WTC11 (cell line): ENCODE results near the gene NTF3. TPM values are rescaled to one million over a fixed set of nuclear protein-coding genes. Genes with fewer than 3 reads are reported as not detected.

ENCODE experiments used
- ATAC-seq: fragments of 200-7000 bp; cut with Tn5 transposase; 2 replicates; pipeline ENCODE4 v1.10.0; 2021; ENCODE audit warnings: mild to moderate bottlenecking, moderate library complexity
- CTCF ChIA-PET: fragments of 300-600 bp; sonication (Branson Sonifier 250); formaldehyde crosslinking; loops from one replicate; lab custom pipeline; 2021; ENCODE audit warnings: antibody characterized with exemption; lab: Charles Lee
- POLR2A ChIA-PET: fragments of 350-600 bp; sonication (Branson Sonifier 250); formaldehyde crosslinking; loops from one replicate; lab custom pipeline; 2021; ENCODE audit warnings: antibody characterized with exemption; lab: Charles Lee
- DNase-seq: peaks from one replicate; pipeline ENCODE4 v3.0.0; 2021; ENCODE audit warnings: low spot score
- H3K27ac Mint-ChIP-seq: 2 replicates; pipeline ENCODE4 v1.8.0; 2021; ENCODE audit warnings: mixed read lengths
- H3K27me3 Mint-ChIP-seq: 2 replicates; pipeline ENCODE4 v1.8.0; 2021; ENCODE audit warnings: low read depth, mild to moderate bottlenecking, moderate library complexity, mixed read lengths
- H3K36me3 Mint-ChIP-seq: 2 replicates; pipeline ENCODE4 v1.8.0; 2021; ENCODE audit warnings: mixed read lengths
- H3K4me1 Mint-ChIP-seq: 2 replicates; pipeline ENCODE4 v1.8.0; 2022; ENCODE audit warnings: mixed read lengths
- H3K4me3 Mint-ChIP-seq: 2 replicates; pipeline ENCODE4 v1.8.0; 2021; ENCODE audit warnings: mild to moderate bottlenecking, moderate library complexity, mixed read lengths
- H3K9me3 Mint-ChIP-seq: 2 replicates; pipeline ENCODE4 v1.8.0; 2021; ENCODE audit warnings: mixed read lengths
- CBFB ChIP-seq: sonication (generic); formaldehyde crosslinking; IDR thresholded peaks from 2 replicates; pipeline ENCODE4 v1.8.1; 2022; ENCODE audit warnings: mild to moderate bottlenecking, low read depth, missing genetic modification reagents
- CREB1 ChIP-seq: sonication (generic); formaldehyde crosslinking; IDR thresholded peaks from 2 replicates; pipeline ENCODE4 v1.8.0; 2023; ENCODE audit warnings: mild to moderate bottlenecking, missing genetic modification reagents
- FOXJ3 ChIP-seq: sonication (generic); formaldehyde crosslinking; IDR thresholded peaks from 2 replicates; pipeline ENCODE4 v1.9.0; 2021; ENCODE audit warnings: missing genetic modification reagents, mild to moderate bottlenecking, borderline replicate concordance
- JUN ChIP-seq: sonication (generic); formaldehyde crosslinking; IDR thresholded peaks from 2 replicates; pipeline ENCODE4 v1.8.0; 2023; ENCODE audit warnings: mild to moderate bottlenecking, missing genetic modification reagents
- MXD4 ChIP-seq: fragments of 250-450 bp; sonication (Bioruptor Pico); IDR thresholded peaks from 2 replicates; pipeline ENCODE4 v1.8.0; 2021; ENCODE audit warnings: mild to moderate bottlenecking, moderate library complexity, borderline replicate concordance
- NR1H2 ChIP-seq: sonication (generic); formaldehyde crosslinking; IDR thresholded peaks from 2 replicates; pipeline ENCODE4 v1.9.0; 2021; ENCODE audit warnings: mild to moderate bottlenecking, moderate library complexity, missing genetic modification reagents
- OVOL2 ChIP-seq: fragments of 250-450 bp; sonication (Bioruptor Pico); IDR thresholded peaks from 2 replicates; pipeline ENCODE4 v1.9.0; 2021; ENCODE audit warnings: mild to moderate bottlenecking, borderline replicate concordance
- RORB ChIP-seq: fragments of 250-450 bp; sonication (Bioruptor Pico); IDR thresholded peaks from 2 replicates; pipeline ENCODE4 v1.9.0; 2021; ENCODE audit warnings: mild to moderate bottlenecking
- SMAD3 ChIP-seq: sonication (generic); formaldehyde crosslinking; IDR thresholded peaks from 2 replicates; pipeline ENCODE4 v1.8.0; 2022; ENCODE audit warnings: missing genetic modification reagents, mild to moderate bottlenecking, borderline replicate concordance
- SOX15 ChIP-seq: fragments of 250-450 bp; sonication (Bioruptor Pico); IDR thresholded peaks from 2 replicates; pipeline ENCODE4 v1.9.0; 2021; ENCODE audit warnings: mild to moderate bottlenecking
- ZNF121 ChIP-seq: sonication (generic); formaldehyde crosslinking; IDR thresholded peaks from 2 replicates; pipeline ENCODE4 v1.8.0; 2023; ENCODE audit warnings: missing genetic modification reagents
- total RNA-seq: library from RNA; stranded (reverse); gene quantifications from 3 replicates; pipeline ENCODE4 v1.2.3, GENCODE V29; 2021
- TF ChIP-seq, protein P1 (sequence below): fragments of 250-450 bp; sonication (Bioruptor Pico); IDR thresholded peaks from 2 replicates; pipeline ENCODE4 v1.9.0; 2021; ENCODE audit warnings: mild to moderate bottlenecking
- TF ChIP-seq, protein P2 (sequence below): fragments of 250-450 bp; sonication (Bioruptor Pico); conservative IDR thresholded peaks from 2 replicates; pipeline ENCODE4 v1.9.0; 2021; ENCODE audit warnings: mild to moderate bottlenecking
- TF ChIP-seq, protein P3 (sequence below): sonication (generic); formaldehyde crosslinking; IDR thresholded peaks from 2 replicates; pipeline ENCODE4 v1.8.1; 2022; ENCODE audit warnings: low read depth, mild to moderate bottlenecking, moderate library complexity, missing genetic modification reagents, borderline replicate concordance
- TF ChIP-seq, protein P4 (sequence below): sonication (generic); formaldehyde crosslinking; IDR thresholded peaks from 2 replicates; pipeline ENCODE4 v1.8.0; 2023; ENCODE audit warnings: mild to moderate bottlenecking, missing genetic modification reagents
- TF ChIP-seq, protein P5 (sequence below): fragments of 250-450 bp; sonication (Bioruptor Pico); IDR thresholded peaks from 2 replicates; pipeline ENCODE4 v2.1.2; 2022; ENCODE audit warnings: mild to moderate bottlenecking, moderate library complexity
- TF ChIP-seq, protein P6 (sequence below): fragments of 250-450 bp; sonication (Bioruptor Pico); IDR thresholded peaks from 2 replicates; pipeline ENCODE4 v1.9.0; 2021; ENCODE audit warnings: mild to moderate bottlenecking

Gene NTF3
- total RNA-seq, 1 experiment from 2014 or later = 1.3 TPM

DNA sequence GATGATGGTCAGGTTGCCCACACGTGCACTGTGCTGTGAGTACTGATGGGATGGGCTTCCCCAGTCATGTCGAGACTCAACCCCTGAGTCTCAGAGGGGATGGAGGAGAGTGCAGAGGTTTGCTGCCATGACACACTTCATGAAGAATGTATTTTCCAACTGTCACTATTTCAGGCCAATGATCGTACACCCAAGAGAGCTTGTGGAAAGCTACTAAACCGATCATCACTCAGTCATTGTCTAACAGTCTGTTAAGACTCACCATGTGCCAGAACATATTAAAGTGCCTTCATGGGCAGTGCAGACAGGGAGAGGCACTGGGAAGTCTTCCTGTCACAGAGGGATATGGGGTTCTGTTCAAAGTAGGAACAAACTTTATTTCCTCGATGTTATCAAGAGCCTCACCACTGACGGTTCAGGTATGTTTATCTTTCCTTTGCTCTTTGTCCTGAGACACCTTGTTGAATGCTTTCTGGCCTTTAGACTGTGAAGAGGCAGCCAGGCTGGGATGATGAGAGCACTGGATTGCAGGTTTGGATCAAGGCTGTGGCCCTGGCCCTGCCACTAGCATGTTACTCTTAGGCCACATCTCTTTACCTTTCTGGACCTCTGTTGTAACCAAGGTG, 41.6 kb upstream of the NTF3 start:
- no peak overlapping the region for H3K4me3 Mint-ChIP-seq
- H3K27ac Mint-ChIP-seq = no peak overlapping the region
- ChIA-PET POLR2A (no interaction called here), CTCF (no interaction called here)
- H3K27me3 Mint-ChIP-seq = no peaks in the 10 kb centered on the region
- H3K4me1 Mint-ChIP-seq = peaks cover 8% of the 10 kb centered on the region
- ATAC-seq = no peak
- TF ChIP-seq ZNF121 (CRISPR knock-in tag) = no peak
- no peaks in the 10 kb centered on the region; the same call in 1 of the 2 replicates for H3K9me3 Mint-ChIP-seq
- DNase-seq = no peak
- no peaks in the 10 kb centered on the region for H3K36me3 Mint-ChIP-seq

DNA sequence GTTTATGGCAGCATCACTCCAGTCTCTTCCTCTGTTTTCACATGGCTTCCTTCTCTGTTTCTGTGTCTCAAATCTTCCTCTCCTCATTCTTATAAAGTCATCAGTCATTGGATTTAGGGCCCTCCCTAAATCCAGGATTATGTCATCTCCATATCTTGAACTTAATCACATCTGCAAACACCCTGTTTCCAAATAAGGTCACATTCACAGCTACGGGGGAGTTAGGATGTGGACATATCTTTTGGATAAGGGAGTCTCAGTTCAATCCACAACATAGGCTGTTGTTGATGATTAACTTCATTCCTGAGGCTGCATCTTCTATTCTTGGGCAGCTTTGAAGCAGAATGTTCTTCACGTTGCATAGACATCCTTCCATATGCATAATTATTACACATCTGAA, 40.3 kb upstream of the NTF3 start:
- Mint-ChIP-seq H3K27me3 (no peaks in the 10 kb centered on the region), H3K4me3 (no peak overlapping the region), H3K9me3 (no peaks in the 10 kb centered on the region; the same call in 1 of the 2 replicates), H3K4me1 (peaks cover 17% of the 10 kb centered on the region), H3K36me3 (no peaks in the 10 kb centered on the region), H3K27ac (no peak overlapping the region)
- ATAC-seq = no peak
- TF ChIP-seq, protein P1, sequence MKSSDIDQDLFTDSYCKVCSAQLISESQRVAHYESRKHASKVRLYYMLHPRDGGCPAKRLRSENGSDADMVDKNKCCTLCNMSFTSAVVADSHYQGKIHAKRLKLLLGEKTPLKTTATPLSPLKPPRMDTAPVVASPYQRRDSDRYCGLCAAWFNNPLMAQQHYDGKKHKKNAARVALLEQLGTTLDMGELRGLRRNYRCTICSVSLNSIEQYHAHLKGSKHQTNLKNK = no peak
- TF ChIP-seq CBFB (CRISPR knock-in tag) = no peak
- TF ChIP-seq, protein P2, sequence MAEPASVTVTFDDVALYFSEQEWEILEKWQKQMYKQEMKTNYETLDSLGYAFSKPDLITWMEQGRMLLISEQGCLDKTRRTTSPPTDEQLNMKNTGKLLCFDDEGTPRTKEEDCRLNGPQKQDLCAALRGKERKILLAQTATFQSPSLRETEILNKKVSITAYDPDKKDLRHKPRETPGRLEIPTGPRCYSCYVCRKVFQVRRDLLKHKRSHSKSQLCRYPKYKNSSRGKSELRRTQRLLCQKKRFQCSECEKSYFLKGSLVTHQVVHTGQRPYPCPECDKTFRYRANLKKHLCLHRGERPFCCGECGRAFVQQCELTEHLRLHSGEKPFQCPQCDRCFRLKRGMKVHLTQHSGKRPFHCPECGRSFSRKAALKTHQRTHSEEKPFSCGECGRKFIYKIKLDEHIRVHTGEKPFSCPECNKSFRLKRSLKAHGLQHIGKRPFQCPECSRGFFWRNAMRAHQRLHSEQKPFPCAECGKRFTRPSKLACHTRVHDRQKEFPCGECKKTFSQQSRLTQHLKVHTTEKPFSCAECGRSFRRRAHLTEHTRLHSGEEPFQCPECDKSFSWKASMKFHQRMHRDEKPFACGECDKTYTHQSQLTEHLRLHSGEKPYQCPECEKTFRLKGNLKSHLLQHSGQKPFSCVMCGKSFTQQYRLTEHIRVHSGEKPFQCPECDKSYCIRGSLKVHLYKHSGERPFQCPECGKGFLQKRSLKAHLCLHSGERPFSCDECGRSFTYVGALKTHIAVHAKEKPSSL (CRISPR knock-in tag) = no peak
- TF ChIP-seq OVOL2 (CRISPR knock-in tag) = no peak
- TF ChIP-seq CREB1 = no peak
- TF ChIP-seq, protein P3, sequence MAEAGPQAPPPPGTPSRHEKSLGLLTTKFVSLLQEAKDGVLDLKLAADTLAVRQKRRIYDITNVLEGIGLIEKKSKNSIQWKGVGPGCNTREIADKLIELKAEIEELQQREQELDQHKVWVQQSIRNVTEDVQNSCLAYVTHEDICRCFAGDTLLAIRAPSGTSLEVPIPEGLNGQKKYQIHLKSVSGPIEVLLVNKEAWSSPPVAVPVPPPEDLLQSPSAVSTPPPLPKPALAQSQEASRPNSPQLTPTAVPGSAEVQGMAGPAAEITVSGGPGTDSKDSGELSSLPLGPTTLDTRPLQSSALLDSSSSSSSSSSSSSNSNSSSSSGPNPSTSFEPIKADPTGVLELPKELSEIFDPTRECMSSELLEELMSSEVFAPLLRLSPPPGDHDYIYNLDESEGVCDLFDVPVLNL (CRISPR knock-in tag) = no peak
- TF ChIP-seq MXD4 (CRISPR knock-in tag) = no peak
- TF ChIP-seq FOXJ3 (CRISPR knock-in tag) = no peak
- ChIA-PET POLR2A (interaction anchor here (0.6 kb wide), 1 partner anchor 360 kb away, joined by 3 read pairs; no protein-coding TSS in a partner anchor), CTCF (interaction anchor here (0.6 kb wide), 1 partner anchor 210 kb away, joined by 3 read pairs; no protein-coding TSS in a partner anchor)
- DNase-seq = no peak

DNA sequence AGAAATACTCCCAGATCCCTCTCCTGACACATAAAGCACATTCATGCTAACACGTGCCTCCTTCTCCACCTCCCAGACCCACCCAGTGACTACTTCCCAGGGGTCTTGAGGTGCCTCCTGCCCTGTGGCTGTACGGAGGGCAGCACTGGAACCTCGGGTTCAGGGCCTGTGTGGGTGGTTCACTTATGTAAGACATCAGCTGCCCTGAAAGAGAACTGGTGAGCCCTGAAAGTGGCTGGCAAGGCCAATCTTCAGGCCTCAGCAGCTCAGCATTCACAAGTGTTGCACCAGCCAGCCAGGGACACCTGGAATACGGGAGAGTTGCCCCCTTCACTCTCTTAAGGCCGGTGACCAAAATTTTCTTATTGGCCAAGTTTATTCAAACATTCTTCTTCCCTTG, 38.9 kb upstream of the NTF3 start:
- Mint-ChIP-seq H3K36me3 (no peaks in the 10 kb centered on the region), H3K4me1 (peaks cover 17% of the 10 kb centered on the region), H3K4me3 (no peak overlapping the region), H3K27ac (no peak overlapping the region), H3K27me3 (no peaks in the 10 kb centered on the region), H3K9me3 (no peaks in the 10 kb centered on the region; the same call in 1 of the 2 replicates)
- ChIA-PET POLR2A (no interaction called here), CTCF (no interaction called here)
- no peak for DNase-seq
- ATAC-seq = no peak
- TF ChIP-seq NR1H2 (CRISPR knock-in tag) (no peak), OVOL2 (CRISPR knock-in tag) (no peak), RORB (CRISPR knock-in tag) (no peak), JUN (no peak), SOX15 (CRISPR knock-in tag) (no peak), SMAD3 (CRISPR knock-in tag) (no peak)
- TF ChIP-seq, protein P4, sequence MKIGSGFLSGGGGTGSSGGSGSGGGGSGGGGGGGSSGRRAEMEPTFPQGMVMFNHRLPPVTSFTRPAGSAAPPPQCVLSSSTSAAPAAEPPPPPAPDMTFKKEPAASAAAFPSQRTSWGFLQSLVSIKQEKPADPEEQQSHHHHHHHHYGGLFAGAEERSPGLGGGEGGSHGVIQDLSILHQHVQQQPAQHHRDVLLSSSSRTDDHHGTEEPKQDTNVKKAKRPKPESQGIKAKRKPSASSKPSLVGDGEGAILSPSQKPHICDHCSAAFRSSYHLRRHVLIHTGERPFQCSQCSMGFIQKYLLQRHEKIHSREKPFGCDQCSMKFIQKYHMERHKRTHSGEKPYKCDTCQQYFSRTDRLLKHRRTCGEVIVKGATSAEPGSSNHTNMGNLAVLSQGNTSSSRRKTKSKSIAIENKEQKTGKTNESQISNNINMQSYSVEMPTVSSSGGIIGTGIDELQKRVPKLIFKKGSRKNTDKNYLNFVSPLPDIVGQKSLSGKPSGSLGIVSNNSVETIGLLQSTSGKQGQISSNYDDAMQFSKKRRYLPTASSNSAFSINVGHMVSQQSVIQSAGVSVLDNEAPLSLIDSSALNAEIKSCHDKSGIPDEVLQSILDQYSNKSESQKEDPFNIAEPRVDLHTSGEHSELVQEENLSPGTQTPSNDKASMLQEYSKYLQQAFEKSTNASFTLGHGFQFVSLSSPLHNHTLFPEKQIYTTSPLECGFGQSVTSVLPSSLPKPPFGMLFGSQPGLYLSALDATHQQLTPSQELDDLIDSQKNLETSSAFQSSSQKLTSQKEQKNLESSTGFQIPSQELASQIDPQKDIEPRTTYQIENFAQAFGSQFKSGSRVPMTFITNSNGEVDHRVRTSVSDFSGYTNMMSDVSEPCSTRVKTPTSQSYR = no peak
- TF ChIP-seq, protein P5, sequence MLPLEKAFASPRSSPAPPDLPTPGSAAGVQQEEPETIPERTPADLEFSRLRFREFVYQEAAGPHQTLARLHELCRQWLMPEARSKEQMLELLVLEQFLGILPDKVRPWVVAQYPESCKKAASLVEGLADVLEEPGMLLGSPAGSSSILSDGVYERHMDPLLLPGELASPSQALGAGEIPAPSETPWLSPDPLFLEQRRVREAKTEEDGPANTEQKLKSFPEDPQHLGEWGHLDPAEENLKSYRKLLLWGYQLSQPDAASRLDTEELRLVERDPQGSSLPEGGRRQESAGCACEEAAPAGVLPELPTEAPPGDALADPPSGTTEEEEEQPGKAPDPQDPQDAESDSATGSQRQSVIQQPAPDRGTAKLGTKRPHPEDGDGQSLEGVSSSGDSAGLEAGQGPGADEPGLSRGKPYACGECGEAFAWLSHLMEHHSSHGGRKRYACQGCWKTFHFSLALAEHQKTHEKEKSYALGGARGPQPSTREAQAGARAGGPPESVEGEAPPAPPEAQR = no peak
- TF ChIP-seq, protein P6, sequence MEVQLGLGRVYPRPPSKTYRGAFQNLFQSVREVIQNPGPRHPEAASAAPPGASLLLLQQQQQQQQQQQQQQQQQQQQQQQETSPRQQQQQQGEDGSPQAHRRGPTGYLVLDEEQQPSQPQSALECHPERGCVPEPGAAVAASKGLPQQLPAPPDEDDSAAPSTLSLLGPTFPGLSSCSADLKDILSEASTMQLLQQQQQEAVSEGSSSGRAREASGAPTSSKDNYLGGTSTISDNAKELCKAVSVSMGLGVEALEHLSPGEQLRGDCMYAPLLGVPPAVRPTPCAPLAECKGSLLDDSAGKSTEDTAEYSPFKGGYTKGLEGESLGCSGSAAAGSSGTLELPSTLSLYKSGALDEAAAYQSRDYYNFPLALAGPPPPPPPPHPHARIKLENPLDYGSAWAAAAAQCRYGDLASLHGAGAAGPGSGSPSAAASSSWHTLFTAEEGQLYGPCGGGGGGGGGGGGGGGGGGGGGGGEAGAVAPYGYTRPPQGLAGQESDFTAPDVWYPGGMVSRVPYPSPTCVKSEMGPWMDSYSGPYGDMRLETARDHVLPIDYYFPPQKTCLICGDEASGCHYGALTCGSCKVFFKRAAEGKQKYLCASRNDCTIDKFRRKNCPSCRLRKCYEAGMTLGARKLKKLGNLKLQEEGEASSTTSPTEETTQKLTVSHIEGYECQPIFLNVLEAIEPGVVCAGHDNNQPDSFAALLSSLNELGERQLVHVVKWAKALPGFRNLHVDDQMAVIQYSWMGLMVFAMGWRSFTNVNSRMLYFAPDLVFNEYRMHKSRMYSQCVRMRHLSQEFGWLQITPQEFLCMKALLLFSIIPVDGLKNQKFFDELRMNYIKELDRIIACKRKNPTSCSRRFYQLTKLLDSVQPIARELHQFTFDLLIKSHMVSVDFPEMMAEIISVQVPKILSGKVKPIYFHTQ (CRISPR knock-in tag) = no peak
